ENCODE data around the gene HOMER2.

The HOMER2 gene

GRCh38 chr15:82918607-82919230 lies 33.8 kb downstream of the HOMER2 start:
- no peak for DNase-seq (ENCODE audit: low read depth)
- no peak for TF ChIP-seq CTCF (IDR thresholded peaks at IDR 0.05; ENCODE audit: low read depth, low read length, missing control alignments)
- in situ Hi-C loops (cut with HindIII; ENCODE audit: low sequenced_read_pairs), result no loop called here
- H3K4me3 ChIP-seq (ENCODE audit: low read depth, low read length), result no peak overlapping the region

GRCh38 chr15:82918162-82918561 lies 34.4 kb downstream of the HOMER2 start:
- in situ Hi-C loops (cut with HindIII; ENCODE audit: low sequenced_read_pairs), result no loop called here
- TF ChIP-seq CTCF (IDR thresholded peaks at IDR 0.05; ENCODE audit: low read depth, low read length, missing control alignments), result no peak

GRCh38 chr15:82917249-82917648 lies 35.3 kb downstream of the HOMER2 start:
- TF ChIP-seq CTCF (IDR thresholded peaks at IDR 0.05; ENCODE audit: low read depth, low read length, missing control alignments), result no peak
- H3K4me3 ChIP-seq (ENCODE audit: low read depth, low read length), result no peak overlapping the region
- in situ Hi-C loops (cut with HindIII; ENCODE audit: low sequenced_read_pairs), result no loop called here
- DNase-seq (ENCODE audit: low read depth), result no peak

More at GRCh38 chr15:82918162-82918561, 34.4 kb downstream of the HOMER2 start:
- no peak overlapping the region for H3K4me3 ChIP-seq (ENCODE audit: low read depth, low read length)
- DNase-seq (ENCODE audit: low read depth), result no peak

- no peak for DNase-seq (ENCODE audit: low read depth)
- in situ Hi-C loops (cut with HindIII; ENCODE audit: low sequenced_read_pairs), result no loop called here
- no peak for TF ChIP-seq CTCF (IDR thresholded peaks at IDR 0.05; ENCODE audit: low read depth, low read length, missing control alignments)
Measured at GRCh38 chr15:82916161-82916952, 36.2 kb downstream of the HOMER2 start.

GRCh38 chr15:82914396-82914795 lies 38.1 kb downstream of the HOMER2 start:
- TF ChIP-seq CTCF (IDR thresholded peaks at IDR 0.05; ENCODE audit: low read depth, low read length, missing control alignments), result no peak
- DNase-seq (ENCODE audit: low read depth), result no peak
- in situ Hi-C loops (cut with HindIII; ENCODE audit: low sequenced_read_pairs), result no loop called here
- no peak overlapping the region for H3K4me3 ChIP-seq (ENCODE audit: low read depth, low read length)

More at GRCh38 chr15:82916161-82916952, 36.2 kb downstream of the HOMER2 start:
- no peak overlapping the region for H3K4me3 ChIP-seq (ENCODE audit: low read depth, low read length)

- in situ Hi-C loops (cut with HindIII; ENCODE audit: low sequenced_read_pairs), result no loop called here
- DNase-seq (ENCODE audit: low read depth), result no peak
Measured at GRCh38 chr15:82911458-82911857, 41.1 kb downstream of the HOMER2 start.

More at GRCh38 chr15:82911458-82911857, 41.1 kb downstream of the HOMER2 start:
- no peak overlapping the region for H3K4me3 ChIP-seq (ENCODE audit: low read depth, low read length)
- TF ChIP-seq CTCF (IDR thresholded peaks at IDR 0.05; ENCODE audit: low read depth, low read length, missing control alignments), result no peak
